Measurements from ENCODE around the gene ABCC5.
"Not testable (repeated sequence)": the region's sequence is repeated elsewhere in the genome, so short reads cannot be mapped to it uniquely, and the experiment has no call there.

ABCC5 gene

GRCh38 chr3:183884427-183885296, 133.0 kb downstream of the ABCC5 start, which contains the start of gene PARL:
Gene PARL (minus strand): TSS chr3:183884880. CDS start chr3:183884846, 34 bp downstream.
- H3K27me3 ChIP-seq (ENCODE audit: control insufficient read depth, insufficient read depth, low read length) = no peaks in the 10 kb centered on the region
- peak within 1 kb of the TSS; percentile 97 for H3K4me3 ChIP-seq (ENCODE audit: low read depth, low read length)

GRCh38 chr3:183884097-183884426, 133.6 kb downstream of the ABCC5 start:
- Histone ChIP-seq H3K4me3 (ENCODE audit: low read depth, low read length) (peak overlapping the region; percentile 97), H3K27ac (ENCODE audit: low read depth, low read length) (peak overlapping the region; percentile 75)

More at GRCh38 chr3:183884427-183885296, 133.0 kb downstream of the ABCC5 start, which contains the start of gene PARL:
- Histone ChIP-seq H3K36me3 (ENCODE audit: control insufficient read depth, insufficient read depth, low read length) (peaks cover 3% of the 10 kb centered on the region; the same call in 1 of the 2 replicates), H3K9ac (ENCODE audit: low read depth, low read length) (peak within 1 kb of the TSS; percentile 81), H3K27ac (ENCODE audit: low read depth, low read length) (peak within 1 kb of the TSS; percentile 75), H3K9me3 (ENCODE audit: control insufficient read depth, insufficient read depth, low read length) (no peaks in the 10 kb centered on the region), H3K4me1 (ENCODE audit: control insufficient read depth, insufficient read depth, low read length) (peaks cover 10% of the 10 kb centered on the region; the same call in 1 of the 2 replicates)

GRCh38 chr3:183883291-183884096, 134.2 kb downstream of the ABCC5 start:
- Histone ChIP-seq H3K9ac (ENCODE audit: low read depth, low read length) (peak overlapping the region; percentile 81), H3K4me1 (ENCODE audit: control insufficient read depth, insufficient read depth, low read length) (peaks cover 20% of the 10 kb centered on the region), H3K27me3 (ENCODE audit: control insufficient read depth, insufficient read depth, low read length) (no peaks in the 10 kb centered on the region), H3K27ac (ENCODE audit: low read depth, low read length) (peak overlapping the region; percentile 75), H3K9me3 (ENCODE audit: control insufficient read depth, insufficient read depth, low read length) (no peaks in the 10 kb centered on the region), H3K4me3 (ENCODE audit: low read depth, low read length) (peak overlapping the region; percentile 97), H3K36me3 (ENCODE audit: control insufficient read depth, insufficient read depth, low read length) (peaks cover 3% of the 10 kb centered on the region; the same call in 1 of the 2 replicates)

More at GRCh38 chr3:183884097-183884426, 133.6 kb downstream of the ABCC5 start:
- peaks cover 3% of the 10 kb centered on the region; the same call in 1 of the 2 replicates for H3K36me3 ChIP-seq (ENCODE audit: control insufficient read depth, insufficient read depth, low read length)
- H3K4me1 ChIP-seq (ENCODE audit: control insufficient read depth, insufficient read depth, low read length) = peaks cover 15% of the 10 kb centered on the region
- H3K27me3 ChIP-seq (ENCODE audit: control insufficient read depth, insufficient read depth, low read length) = no peaks in the 10 kb centered on the region
- no peaks in the 10 kb centered on the region for H3K9me3 ChIP-seq (ENCODE audit: control insufficient read depth, insufficient read depth, low read length)
- H3K9ac ChIP-seq (ENCODE audit: low read depth, low read length) = peak overlapping the region; percentile 81

- H3K27ac ChIP-seq (ENCODE audit: low read depth, low read length) = no peak overlapping the region
- H3K9ac ChIP-seq (ENCODE audit: low read depth, low read length) = no peak overlapping the region
- peaks cover 26% of the 10 kb centered on the region for H3K4me1 ChIP-seq (ENCODE audit: control insufficient read depth, insufficient read depth, low read length)
- H3K9me3 ChIP-seq (ENCODE audit: control insufficient read depth, insufficient read depth, low read length) = no peaks in the 10 kb centered on the region
- H3K36me3 ChIP-seq (ENCODE audit: control insufficient read depth, insufficient read depth, low read length) = peaks cover 10% of the 10 kb centered on the region; the same call in 1 of the 2 replicates
- no peak overlapping the region for H3K4me3 ChIP-seq (ENCODE audit: low read depth, low read length)
- H3K27me3 ChIP-seq (ENCODE audit: control insufficient read depth, insufficient read depth, low read length) = no peaks in the 10 kb centered on the region
Observed at GRCh38 chr3:183880121-183880520, 137.6 kb downstream of the ABCC5 start.

GRCh38 chr3:183879243-183879642, 138.4 kb downstream of the ABCC5 start:
- Histone ChIP-seq H3K9ac (ENCODE audit: low read depth, low read length) (no peak overlapping the region), H3K9me3 (ENCODE audit: control insufficient read depth, insufficient read depth, low read length) (no peaks in the 10 kb centered on the region), H3K27ac (ENCODE audit: low read depth, low read length) (no peak overlapping the region), H3K4me1 (ENCODE audit: control insufficient read depth, insufficient read depth, low read length) (peaks cover 26% of the 10 kb centered on the region), H3K4me3 (ENCODE audit: low read depth, low read length) (no peak overlapping the region), H3K36me3 (ENCODE audit: control insufficient read depth, insufficient read depth, low read length) (peaks cover 10% of the 10 kb centered on the region; the same call in 1 of the 2 replicates), H3K27me3 (ENCODE audit: control insufficient read depth, insufficient read depth, low read length) (no peaks in the 10 kb centered on the region)

GRCh38 chr3:183878071-183878470, 139.6 kb downstream of the ABCC5 start:
- Histone ChIP-seq H3K27me3 (ENCODE audit: control insufficient read depth, insufficient read depth, low read length) (no peaks in the 10 kb centered on the region), H3K36me3 (ENCODE audit: control insufficient read depth, insufficient read depth, low read length) (peaks cover 10% of the 10 kb centered on the region; the same call in 1 of the 2 replicates), H3K9me3 (ENCODE audit: control insufficient read depth, insufficient read depth, low read length) (no peaks in the 10 kb centered on the region), H3K27ac (ENCODE audit: low read depth, low read length) (no peak overlapping the region), H3K4me1 (ENCODE audit: control insufficient read depth, insufficient read depth, low read length) (peaks cover 21% of the 10 kb centered on the region), H3K9ac (ENCODE audit: low read depth, low read length) (no peak overlapping the region), H3K4me3 (ENCODE audit: low read depth, low read length) (no peak overlapping the region)

GRCh38 chr3:183877227-183877626, 140.5 kb downstream of the ABCC5 start:
- H3K27ac ChIP-seq (ENCODE audit: low read depth, low read length); H3K9ac ChIP-seq (ENCODE audit: low read depth, low read length); H3K27me3 ChIP-seq (ENCODE audit: control insufficient read depth, insufficient read depth, low read length); H3K9me3 ChIP-seq (ENCODE audit: control insufficient read depth, insufficient read depth, low read length); H3K4me3 ChIP-seq (ENCODE audit: low read depth, low read length): not testable (repeated sequence)
- Histone ChIP-seq H3K4me1 (ENCODE audit: control insufficient read depth, insufficient read depth, low read length) (peaks cover 16% of the 10 kb centered on the region), H3K36me3 (ENCODE audit: control insufficient read depth, insufficient read depth, low read length) (peaks cover 10% of the 10 kb centered on the region; the same call in 1 of the 2 replicates)

GRCh38 chr3:183875411-183875810, 142.3 kb downstream of the ABCC5 start:
- H3K9ac ChIP-seq (ENCODE audit: low read depth, low read length) = no peak overlapping the region
- no peak overlapping the region for H3K27ac ChIP-seq (ENCODE audit: low read depth, low read length)
- peaks cover 16% of the 10 kb centered on the region for H3K4me1 ChIP-seq (ENCODE audit: control insufficient read depth, insufficient read depth, low read length)
- H3K9me3 ChIP-seq (ENCODE audit: control insufficient read depth, insufficient read depth, low read length) = no peaks in the 10 kb centered on the region
- peaks cover 10% of the 10 kb centered on the region; the same call in 1 of the 2 replicates for H3K36me3 ChIP-seq (ENCODE audit: control insufficient read depth, insufficient read depth, low read length)
- H3K27me3 ChIP-seq (ENCODE audit: control insufficient read depth, insufficient read depth, low read length) = no peaks in the 10 kb centered on the region
- H3K4me3 ChIP-seq (ENCODE audit: low read depth, low read length) = no peak overlapping the region

GRCh38 chr3:183873914-183874313, 143.8 kb downstream of the ABCC5 start:
- H3K27me3 ChIP-seq (ENCODE audit: control insufficient read depth, insufficient read depth, low read length) = no peaks in the 10 kb centered on the region
- peaks cover 10% of the 10 kb centered on the region for H3K4me1 ChIP-seq (ENCODE audit: control insufficient read depth, insufficient read depth, low read length)
- no peak overlapping the region for H3K9ac ChIP-seq (ENCODE audit: low read depth, low read length)
- no peaks in the 10 kb centered on the region for H3K9me3 ChIP-seq (ENCODE audit: control insufficient read depth, insufficient read depth, low read length)
- H3K36me3 ChIP-seq (ENCODE audit: control insufficient read depth, insufficient read depth, low read length) = peaks cover 7% of the 10 kb centered on the region; the same call in 1 of the 2 replicates
- no peak overlapping the region for H3K27ac ChIP-seq (ENCODE audit: low read depth, low read length)
- H3K4me3 ChIP-seq (ENCODE audit: low read depth, low read length) = no peak overlapping the region

GRCh38 chr3:183871541-183871940, 146.1 kb downstream of the ABCC5 start:
- Histone ChIP-seq H3K27me3 (ENCODE audit: control insufficient read depth, insufficient read depth, low read length) (no peaks in the 10 kb centered on the region), H3K36me3 (ENCODE audit: control insufficient read depth, insufficient read depth, low read length) (peaks cover 15% of the 10 kb centered on the region), H3K9ac (ENCODE audit: low read depth, low read length) (no peak overlapping the region), H3K4me1 (ENCODE audit: control insufficient read depth, insufficient read depth, low read length) (no peaks in the 10 kb centered on the region), H3K9me3 (ENCODE audit: control insufficient read depth, insufficient read depth, low read length) (no peaks in the 10 kb centered on the region), H3K4me3 (ENCODE audit: low read depth, low read length) (no peak overlapping the region), H3K27ac (ENCODE audit: low read depth, low read length) (no peak overlapping the region)

Measured in HUES48 (cell line).